Keratinocyte (primary cell): ENCODE data around the gene RAPGEF4. TPM values are rescaled to one million over a fixed set of nuclear protein-coding genes. Genes with fewer than 3 reads are reported as not detected.

ENCODE experiments used
- DNase-seq: peaks from one replicate; pipeline ENCODE4 v3.0.0-alpha.2; 2011; ENCODE audit warnings: low read depth, missing footprints, low spot score
- FAIRE-seq: peaks from 2 replicates; lab custom pipeline; 2011; peaks lifted over from hg19 to GRCh38; lab: Jason Lieb, UNC
- H2AFZ ChIP-seq: 2 replicates; pipeline ENCODE4 v1.6.0; 2012; ENCODE audit warnings: low read length, control low read depth, inconsistent platforms; ENCODE audit not compliant: control insufficient read depth
- H3K27ac ChIP-seq: 2 replicates; pipeline ENCODE4 v1.5.1; 2011; ENCODE audit warnings: low read length; ENCODE audit not compliant: control insufficient read depth, insufficient read depth
- H3K27me3 ChIP-seq: 3 replicates; pipeline ENCODE4 v1.6.0; 2011; ENCODE audit warnings: low read length; ENCODE audit not compliant: control insufficient read depth, insufficient read depth; ENCODE audit errors: extremely low read depth
- H3K36me3 ChIP-seq, 2 experiments: 2 replicates in 1 of 2; 3 replicates in 1 of 2; pipeline ENCODE4 v1.5.1; 2011; ENCODE audit warnings: low read length in 2 of 2, mild to moderate bottlenecking in 1 of 2; ENCODE audit not compliant: control insufficient read depth in 2 of 2, insufficient read depth in 2 of 2; ENCODE audit errors: extremely low read depth in 1 of 2
- H3K4me1 ChIP-seq: 3 replicates; pipeline ENCODE4 v1.5.1; 2011; ENCODE audit warnings: low read length; ENCODE audit not compliant: control insufficient read depth, insufficient read depth; ENCODE audit errors: extremely low read depth
- H3K4me2 ChIP-seq: 3 replicates; pipeline ENCODE4 v1.6.0; 2011; ENCODE audit warnings: low read depth, low read length; ENCODE audit not compliant: control insufficient read depth, insufficient read depth; ENCODE audit errors: extremely low read depth
- H3K4me3 ChIP-seq, 3 experiments: fragments of 200-600 bp in 1 of 3; sonication (generic) in 1 of 3; 2 replicates in 2 of 3; 3 replicates in 1 of 3; pipeline ENCODE4 v1.5.1; 2011 to 2016; ENCODE audit warnings: low read length in 3 of 3, mild to moderate bottlenecking in 3 of 3, control low read depth in 2 of 3, inconsistent platforms in 1 of 3, low read depth in 1 of 3, mixed read lengths in 1 of 3, mixed run types in 1 of 3, moderate library complexity in 1 of 3; ENCODE audit not compliant: control insufficient read depth in 2 of 3, insufficient read depth in 2 of 3; ENCODE audit errors: extremely low read depth in 1 of 3
- H3K79me2 ChIP-seq: 2 replicates; pipeline ENCODE4 v1.6.0; 2012; ENCODE audit warnings: low read length; ENCODE audit not compliant: control insufficient read depth, insufficient read depth
- H3K9ac ChIP-seq: 3 replicates; pipeline ENCODE4 v1.6.0; 2011; ENCODE audit warnings: low read length; ENCODE audit not compliant: control insufficient read depth, insufficient read depth; ENCODE audit errors: extremely low read depth
- H3K9me1 ChIP-seq: 3 replicates; pipeline ENCODE4 v1.6.0; 2011; ENCODE audit warnings: low read length; ENCODE audit not compliant: control insufficient read depth, insufficient read depth; ENCODE audit errors: extremely low read depth
- H3K9me3 ChIP-seq: 2 replicates; pipeline ENCODE4 v1.5.1; 2012; ENCODE audit warnings: low read depth, low read length; ENCODE audit not compliant: control insufficient read depth
- H4K20me1 ChIP-seq: 3 replicates; pipeline ENCODE4 v1.6.0; 2011; ENCODE audit warnings: low read length; ENCODE audit not compliant: control insufficient read depth, insufficient read depth; ENCODE audit errors: extremely low read depth
- CTCF ChIP-seq, 3 experiments: IDR thresholded peaks in 1 of 3; conservative IDR thresholded peaks in 1 of 3; optimal IDR thresholded peaks in 1 of 3; 2 replicates in 2 of 3; 3 replicates in 1 of 3; pipeline versions ENCODE3 to v1.5.1; 2011; ENCODE audit warnings: low read length in 3 of 3, mild to moderate bottlenecking in 3 of 3, moderate library complexity in 2 of 3, control low read depth in 1 of 3, inconsistent platforms in 1 of 3; ENCODE audit not compliant: insufficient read depth in 2 of 3; ENCODE audit errors: extremely low read depth in 1 of 3
- EZH2 ChIP-seq: IDR thresholded peaks from one replicate; pipeline ENCODE4 v1.6.1; 2012; ENCODE audit warnings: inconsistent platforms, mild to moderate bottlenecking, low read length, moderate library complexity
- dilution Hi-C: fragments of 300-500 bp; cut with MboI; formaldehyde crosslinking; loops from one replicate; pipeline ENCODE4 v1.7.0; 2020; ENCODE audit warnings: low sequenced_read_pairs; ENCODE audit not compliant: extremely low pct_ligation_motif_present
- polyA plus RNA-seq, 5 experiments: library from polyadenylated mRNA; depleted of rRNA in 3 of 5; stranded (reverse) in 3 of 5; stranded (forward) in 1 of 5; unstranded in 1 of 5; fragments of >200 nt; gene quantifications; 1 replicate in 1 of 5; 2 replicates in 3 of 5; 3 replicates in 1 of 5; pipeline versions ENCODE4 v1.2.1 to v1.2.3, GENCODE V29; 2011 to 2012; ENCODE audit warnings: missing spikeins in 2 of 5, low read depth in 1 of 5, low replicate concordance in 1 of 5

Gene RAPGEF4
- polyA plus RNA-seq, 1 donor (not counting 4 experiments of a cell fraction or from before 2014, with no cell fraction given): 1.6 TPM

- Histone ChIP-seq H3K27ac (no peak overlapping the region), H3K9me3 (no peaks in the 10 kb centered on the region), H3K4me2 (no peak overlapping the region), H3K36me3 (no peaks in the 10 kb centered on the region), H3K4me3 (no peak overlapping the region), H3K79me2 (no peaks in the 10 kb centered on the region), H2AFZ (no peak overlapping the region), H3K4me1 (peaks cover 18% of the 10 kb centered on the region), H4K20me1 (no peaks in the 10 kb centered on the region), H3K27me3 (no peaks in the 10 kb centered on the region), H3K9me1 (no peaks in the 10 kb centered on the region), H3K9ac (no peak overlapping the region)
- DNase-seq: no peak
- dilution Hi-C loops: loop anchor here (25.0 kb wide), 1 partner anchor 142 kb away; no protein-coding TSS in a partner anchor
- FAIRE-seq: no peak
- TF ChIP-seq CTCF (optimal IDR thresholded peaks at IDR 0.05 in 1 of 3, IDR thresholded peaks at IDR 0.05 in 1 of 3, conservative IDR thresholded peaks at IDR 0.05 in 1 of 3; ENCODE audit: extremely low read depth in 1 of 3, insufficient read depth in 2 of 3, low read length in 3 of 3): no peak
- TF ChIP-seq EZH2: no peak
Observed at GRCh38 chr2:173045181-173045580, 309.5 kb downstream of the RAPGEF4 start.

GRCh38 chr2:173048522-173048896 lies 312.9 kb downstream of the RAPGEF4 start:
- dilution Hi-C loops: loop anchor here (25.0 kb wide), 1 partner anchor 139 kb away; no protein-coding TSS in a partner anchor
- H3K4me2 ChIP-seq: peak overlapping the region; percentile 69
- no peaks in the 10 kb centered on the region for H4K20me1 ChIP-seq
- H3K79me2 ChIP-seq: no peaks in the 10 kb centered on the region
- peak overlapping the region; percentile 24 for H2AFZ ChIP-seq
- no peak overlapping the region for H3K4me3 ChIP-seq
- TF ChIP-seq EZH2: no peak
- no peak for TF ChIP-seq CTCF (optimal IDR thresholded peaks at IDR 0.05 in 1 of 3, IDR thresholded peaks at IDR 0.05 in 1 of 3, conservative IDR thresholded peaks at IDR 0.05 in 1 of 3; ENCODE audit: extremely low read depth in 1 of 3, insufficient read depth in 2 of 3, low read length in 3 of 3)
- H3K36me3 ChIP-seq: no peaks in the 10 kb centered on the region
- no peaks in the 10 kb centered on the region for H3K27me3 ChIP-seq
- DNase-seq (no peak), FAIRE-seq (no peak)
- H3K4me1 ChIP-seq: peaks cover 27% of the 10 kb centered on the region
- H3K27ac ChIP-seq: peak overlapping the region; percentile 98
- H3K9ac ChIP-seq: peak overlapping the region; percentile 76
- no peaks in the 10 kb centered on the region for H3K9me1 ChIP-seq
- H3K9me3 ChIP-seq: no peaks in the 10 kb centered on the region
